RWPE1 (cell line): ENCODE results near the gene OR2T6.
"Not testable (repeated sequence)": the region's sequence is repeated elsewhere in the genome, so short reads cannot be mapped to it uniquely, and the experiment has no call there.

ENCODE experiments used
- CTCF ChIA-PET: fragments of 350-600 bp; sonication (Branson Sonifier 250); formaldehyde crosslinking; extraction: SDS; loops from one replicate; lab custom pipeline; 2021; lab: Yijun Ruan, JAX
- POLR2A ChIA-PET: fragments of 400-600 bp; formaldehyde crosslinking; extraction: SDS; loops from one replicate; lab custom pipeline; 2020; ENCODE audit warnings: antibody characterized with exemption; ENCODE audit not compliant: low non-redundant PET; lab: Yijun Ruan, JAX
- DNase-seq: peaks from one replicate; pipeline ENCODE4 v3.0.0; 2012; ENCODE audit warnings: low spot score
- H3K27ac ChIP-seq: fragments of 450-650 bp; 2 replicates; pipeline ENCODE4 v1.5.1; 2017

The OR2T6 gene

GRCh38 chr1:248436303-248436702, 60.8 kb downstream of the OR2T6 start:
- CTCF ChIA-PET, H3K27ac ChIP-seq, POLR2A ChIA-PET, DNase-seq: not testable (repeated sequence)

- DNase-seq, POLR2A ChIA-PET, CTCF ChIA-PET, H3K27ac ChIP-seq: not testable (repeated sequence)
These were observed 63.1 kb downstream of the OR2T6 start for GRCh38 chr1:248438668-248439067.

- DNase-seq, CTCF ChIA-PET, H3K27ac ChIP-seq, POLR2A ChIA-PET: not testable (repeated sequence)
These were observed 63.7 kb downstream of the OR2T6 start for GRCh38 chr1:248439283-248439682.
